Activated naive CD8-positive, alpha-beta T cell treated with anti-CD3 and anti-CD28 coated beads for 36 hours (primary cell): ENCODE data around the gene MS4A15. TPM values are rescaled to one million over a fixed set of nuclear protein-coding genes. Genes with fewer than 3 reads are reported as not detected.
"Not testable (repeated sequence)": the region's sequence is repeated elsewhere in the genome, so short reads cannot be mapped to it uniquely, and the experiment has no call there.

Experiments used
- DNase-seq: peaks from one replicate; pipeline ENCODE4 v3.0.0; 2021
- H3K27ac Mint-ChIP-seq: one replicate; pipeline ENCODE4 v1.8.0; 2022; ENCODE audit warnings: mild to moderate bottlenecking, moderate library complexity, mixed read lengths
- H3K27me3 Mint-ChIP-seq: one replicate; pipeline ENCODE4 v1.8.0; 2022; ENCODE audit warnings: mild to moderate bottlenecking, mixed read lengths
- H3K36me3 Mint-ChIP-seq: one replicate; pipeline ENCODE4 v1.8.0; 2021; ENCODE audit warnings: mild to moderate bottlenecking, mixed read lengths
- H3K4me1 Mint-ChIP-seq: one replicate; pipeline ENCODE4 v1.8.0; 2021; ENCODE audit warnings: mixed read lengths
- H3K4me3 Mint-ChIP-seq: one replicate; pipeline ENCODE4 v1.8.0; 2022; ENCODE audit warnings: mild to moderate bottlenecking, moderate library complexity, mixed read lengths
- H3K9me3 Mint-ChIP-seq: one replicate; pipeline ENCODE4 v1.8.0; 2022; ENCODE audit warnings: mixed read lengths
- total RNA-seq, 2 experiments: library from RNA; stranded (reverse); gene quantifications; one replicate each; pipeline ENCODE4 v1.2.3, GENCODE V29; 2021

Gene MS4A15
- total RNA-seq, 2 experiments from 2014 or later = not detected

GRCh38 chr11:60795291-60795690 is 38.6 kb downstream of the MS4A15 start:
- H3K27ac Mint-ChIP-seq = no peak overlapping the region
- no peaks in the 10 kb centered on the region for H3K4me1 Mint-ChIP-seq
- H3K36me3 Mint-ChIP-seq = no peaks in the 10 kb centered on the region
- no peaks in the 10 kb centered on the region for H3K27me3 Mint-ChIP-seq
- H3K4me3 Mint-ChIP-seq = no peak overlapping the region
- no peak for DNase-seq
- H3K9me3 Mint-ChIP-seq = no peaks in the 10 kb centered on the region

- Mint-ChIP-seq H3K4me1 (no peaks in the 10 kb centered on the region), H3K27ac (no peak overlapping the region)
Measured at GRCh38 chr11:60797846-60798630, 41.4 kb downstream of the MS4A15 start.

GRCh38 chr11:60798631-60799030 is 42.0 kb downstream of the MS4A15 start:
- Mint-ChIP-seq H3K9me3 (no peaks in the 10 kb centered on the region), H3K27me3 (no peaks in the 10 kb centered on the region), H3K36me3 (no peaks in the 10 kb centered on the region), H3K27ac (no peak overlapping the region), H3K4me3 (no peak overlapping the region), H3K4me1 (no peaks in the 10 kb centered on the region)
- DNase-seq = no peak

More at GRCh38 chr11:60797846-60798630, 41.4 kb downstream of the MS4A15 start:
- no peak for DNase-seq
- Mint-ChIP-seq H3K4me3 (no peak overlapping the region), H3K27me3 (no peaks in the 10 kb centered on the region), H3K36me3 (no peaks in the 10 kb centered on the region), H3K9me3 (no peaks in the 10 kb centered on the region)

- H3K4me1 Mint-ChIP-seq = no peaks in the 10 kb centered on the region
- no peaks in the 10 kb centered on the region for H3K9me3 Mint-ChIP-seq
Measured at GRCh38 chr11:60801194-60801593, 44.5 kb downstream of the MS4A15 start.

GRCh38 chr11:60803273-60803936 is 46.7 kb downstream of the MS4A15 start:
- Mint-ChIP-seq H3K4me1 (no peaks in the 10 kb centered on the region), H3K36me3 (no peaks in the 10 kb centered on the region), H3K9me3 (no peaks in the 10 kb centered on the region), H3K27ac (no peak overlapping the region), H3K4me3 (no peak overlapping the region), H3K27me3 (no peaks in the 10 kb centered on the region)
- DNase-seq = no peak

More at GRCh38 chr11:60801194-60801593, 44.5 kb downstream of the MS4A15 start:
- Mint-ChIP-seq H3K4me3 (no peak overlapping the region), H3K27me3 (no peaks in the 10 kb centered on the region), H3K27ac (no peak overlapping the region), H3K36me3 (no peaks in the 10 kb centered on the region)
- DNase-seq = no peak

- no peak for DNase-seq
- no peaks in the 10 kb centered on the region for H3K9me3 Mint-ChIP-seq
- H3K27me3 Mint-ChIP-seq = no peaks in the 10 kb centered on the region
- no peak overlapping the region for H3K27ac Mint-ChIP-seq
- no peaks in the 10 kb centered on the region for H3K36me3 Mint-ChIP-seq
- no peaks in the 10 kb centered on the region for H3K4me1 Mint-ChIP-seq
- no peak overlapping the region for H3K4me3 Mint-ChIP-seq
Measured at GRCh38 chr11:60809249-60809648, 52.6 kb downstream of the MS4A15 start.

GRCh38 chr11:60809691-60810090 is 53.0 kb downstream of the MS4A15 start:
- Mint-ChIP-seq H3K4me1 (no peaks in the 10 kb centered on the region), H3K27me3 (no peaks in the 10 kb centered on the region), H3K36me3 (no peaks in the 10 kb centered on the region), H3K9me3 (no peaks in the 10 kb centered on the region), H3K4me3 (no peak overlapping the region), H3K27ac (no peak overlapping the region)
- DNase-seq = no peak

- Mint-ChIP-seq H3K27me3 (no peaks in the 10 kb centered on the region), H3K9me3 (no peaks in the 10 kb centered on the region), H3K27ac (no peak overlapping the region), H3K4me3 (no peak overlapping the region), H3K36me3 (no peaks in the 10 kb centered on the region), H3K4me1 (no peaks in the 10 kb centered on the region)
- no peak for DNase-seq
Measured at GRCh38 chr11:60810151-60810550, 53.5 kb downstream of the MS4A15 start.

GRCh38 chr11:60810569-60810968 is 53.9 kb downstream of the MS4A15 start:
- Mint-ChIP-seq H3K4me3 (no peak overlapping the region), H3K9me3 (no peaks in the 10 kb centered on the region), H3K27me3 (no peaks in the 10 kb centered on the region), H3K36me3 (no peaks in the 10 kb centered on the region), H3K27ac (no peak overlapping the region), H3K4me1 (no peaks in the 10 kb centered on the region)
- DNase-seq = no peak

GRCh38 chr11:60813324-60813723 is 56.7 kb downstream of the MS4A15 start:
- no peaks in the 10 kb centered on the region for H3K4me1 Mint-ChIP-seq
- H3K27ac Mint-ChIP-seq = no peak overlapping the region
- no peaks in the 10 kb centered on the region for H3K36me3 Mint-ChIP-seq
- no peak overlapping the region for H3K4me3 Mint-ChIP-seq
- H3K27me3 Mint-ChIP-seq = no peaks in the 10 kb centered on the region
- peaks cover 8% of the 10 kb centered on the region for H3K9me3 Mint-ChIP-seq
- DNase-seq = no peak

- no peak for DNase-seq
- Mint-ChIP-seq H3K9me3 (peaks cover 8% of the 10 kb centered on the region), H3K4me3 (no peak overlapping the region), H3K4me1 (no peaks in the 10 kb centered on the region), H3K27ac (no peak overlapping the region), H3K36me3 (no peaks in the 10 kb centered on the region), H3K27me3 (no peaks in the 10 kb centered on the region)
Measured at GRCh38 chr11:60814112-60814511, 57.4 kb downstream of the MS4A15 start.

- Mint-ChIP-seq H3K4me3 (no peak overlapping the region), H3K9me3 (peaks cover 8% of the 10 kb centered on the region), H3K27ac (no peak overlapping the region), H3K36me3 (no peaks in the 10 kb centered on the region), H3K27me3 (no peaks in the 10 kb centered on the region), H3K4me1 (no peaks in the 10 kb centered on the region)
- no peak for DNase-seq
Measured at GRCh38 chr11:60816590-60817157, 60.0 kb downstream of the MS4A15 start.

GRCh38 chr11:60818057-60818456 is 61.4 kb downstream of the MS4A15 start:
- DNase-seq = no peak
- Mint-ChIP-seq H3K27me3 (no peaks in the 10 kb centered on the region), H3K4me1 (no peaks in the 10 kb centered on the region), H3K36me3 (no peaks in the 10 kb centered on the region), H3K27ac (no peak overlapping the region), H3K9me3 (peaks cover 8% of the 10 kb centered on the region), H3K4me3 (no peak overlapping the region)

GRCh38 chr11:60821827-60822599 is 65.3 kb downstream of the MS4A15 start:
- peaks cover 2% of the 10 kb centered on the region for H3K9me3 Mint-ChIP-seq
- no peaks in the 10 kb centered on the region for H3K4me1 Mint-ChIP-seq
- H3K27me3 Mint-ChIP-seq = no peaks in the 10 kb centered on the region
- no peak overlapping the region for H3K27ac Mint-ChIP-seq
- no peak for DNase-seq
- no peak overlapping the region for H3K4me3 Mint-ChIP-seq
- H3K36me3 Mint-ChIP-seq = no peaks in the 10 kb centered on the region

- not testable (repeated sequence) for H3K9me3 Mint-ChIP-seq, H3K27ac Mint-ChIP-seq, H3K36me3 Mint-ChIP-seq, H3K27me3 Mint-ChIP-seq, DNase-seq, H3K4me1 Mint-ChIP-seq, H3K4me3 Mint-ChIP-seq
Measured at GRCh38 chr11:60823745-60824306, 67.2 kb downstream of the MS4A15 start.
